NCI-H748 (cell line): ENCODE results near the gene LHFPL3.
"Not testable (repeated sequence)": the region's sequence is repeated elsewhere in the genome, so short reads cannot be mapped to it uniquely, and the experiment has no call there.

Source experiments
- DNase-seq: peaks from one replicate; lab custom pipeline; 2025; ENCODE audit not compliant: unreplicated experiment; lab: John Stamatoyannopoulos, UW

Gene LHFPL3

GRCh38 chr7:104891949-104892348 is 563.5 kb downstream of the LHFPL3 start:
- DNase-seq, result no peak

DNA sequence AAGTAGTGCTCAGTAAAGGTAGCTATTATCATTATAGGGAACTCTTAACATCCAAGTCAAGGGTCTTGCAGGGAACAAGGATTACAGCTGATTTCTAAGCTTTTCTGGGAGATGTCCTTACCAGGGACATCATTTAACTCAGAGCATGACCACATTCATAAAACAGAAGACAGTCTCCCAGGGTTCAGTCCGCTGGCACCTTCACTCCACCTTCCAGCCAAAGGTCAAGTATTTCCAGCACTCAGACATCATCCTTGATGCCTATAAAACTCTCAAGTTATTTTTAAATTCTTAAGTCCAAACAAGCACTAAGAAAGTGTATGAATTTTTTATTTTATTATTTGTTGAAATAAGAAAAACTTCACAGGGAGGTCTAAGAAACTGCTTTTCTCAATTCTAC is 565.9 kb downstream of the LHFPL3 start:
- no peak for DNase-seq

GRCh38 chr7:104894726-104895521 is 566.5 kb downstream of the LHFPL3 start:
- DNase-seq, result no peak

DNA sequence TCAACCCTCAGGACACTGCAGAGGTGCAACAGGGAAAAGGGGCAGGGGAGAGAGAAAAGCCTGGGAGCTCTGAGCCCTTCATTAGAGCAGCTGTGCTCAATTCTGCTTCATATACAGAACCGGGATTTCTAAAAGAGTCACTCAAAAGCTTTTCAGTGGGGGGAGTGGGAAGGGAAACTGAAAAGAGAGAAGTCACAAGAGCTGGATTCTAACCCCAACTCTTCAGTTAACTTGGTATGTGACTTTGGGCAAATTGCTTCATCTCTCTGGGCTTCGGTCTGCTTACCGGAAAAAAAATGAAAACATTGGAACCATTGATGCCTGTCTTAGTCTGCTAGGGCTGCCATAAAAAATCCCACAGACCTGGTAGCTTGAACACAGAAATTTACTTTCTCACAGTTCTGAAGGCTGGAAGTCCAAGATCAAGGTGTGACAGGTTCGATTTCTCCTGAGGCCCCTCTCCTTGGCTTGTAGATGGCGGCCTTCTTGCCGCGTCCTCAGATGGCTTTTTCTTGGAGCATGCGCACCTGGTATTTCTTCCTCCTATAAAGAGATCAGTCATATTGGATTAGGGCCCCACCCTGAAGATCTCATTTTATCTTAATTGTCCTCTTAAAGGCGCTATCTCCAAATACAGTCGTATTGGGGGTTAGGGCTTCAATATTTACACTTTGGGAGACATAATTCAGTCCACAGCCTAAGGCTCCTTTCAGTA is 567.3 kb downstream of the LHFPL3 start:
- DNase-seq, result no peak

DNA sequence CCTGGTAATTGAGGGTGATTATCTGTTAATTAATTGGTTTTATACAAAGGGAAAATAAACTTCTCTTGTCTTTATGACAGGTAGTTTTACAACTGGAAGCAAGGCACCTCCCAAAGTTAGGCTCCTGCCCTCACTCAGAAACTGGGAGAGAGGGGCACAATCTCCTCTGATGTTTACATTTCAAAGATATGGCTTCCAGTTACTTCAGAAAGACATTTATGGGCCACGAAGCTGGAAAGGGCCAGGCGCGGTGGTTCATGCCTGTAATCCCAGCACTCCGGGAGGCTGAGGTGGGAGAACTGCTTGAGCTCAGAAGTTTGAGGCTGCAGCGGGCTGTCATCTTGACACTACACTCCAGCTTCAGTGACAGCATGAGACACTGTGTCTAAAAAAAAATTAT is 570.0 kb downstream of the LHFPL3 start:
- DNase-seq, result no peak

DNA sequence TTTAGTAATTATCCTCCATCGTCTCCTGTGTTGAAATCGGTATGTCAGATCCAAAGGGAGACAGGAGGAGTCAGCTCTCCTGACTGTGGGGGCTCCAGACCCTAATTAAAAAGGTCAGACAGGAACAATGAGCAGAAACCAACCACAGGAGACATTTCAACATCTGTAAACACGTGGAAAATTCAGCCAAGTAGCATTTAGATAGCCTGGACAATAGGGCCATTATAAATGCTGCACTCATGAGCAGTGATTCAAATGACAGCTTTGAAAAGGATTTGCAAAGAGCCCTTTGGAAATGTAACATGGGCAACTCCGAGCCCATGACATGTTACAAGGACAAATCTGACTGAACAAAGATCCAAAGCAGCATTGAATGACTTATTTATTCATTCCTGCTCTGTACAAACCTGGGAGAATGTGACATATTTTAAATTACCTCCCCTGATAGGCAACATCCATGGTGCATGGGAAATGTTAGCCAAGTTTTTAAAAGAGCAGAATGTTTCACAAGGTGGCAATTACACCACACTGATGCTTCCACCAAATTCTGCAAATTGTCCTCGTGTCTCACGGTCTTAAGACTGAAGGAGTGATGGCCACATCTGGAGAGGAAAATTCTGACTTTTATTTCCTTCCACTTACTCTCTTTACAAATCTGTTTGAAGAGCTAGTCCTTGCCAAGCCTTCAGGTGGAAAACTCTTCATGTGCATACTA is 572.3 kb downstream of the LHFPL3 start:
- DNase-seq, result peak; percentile 75

- DNase-seq, result no peak
Measured at GRCh38 chr7:104901240-104901619, 572.8 kb downstream of the LHFPL3 start.

DNA sequence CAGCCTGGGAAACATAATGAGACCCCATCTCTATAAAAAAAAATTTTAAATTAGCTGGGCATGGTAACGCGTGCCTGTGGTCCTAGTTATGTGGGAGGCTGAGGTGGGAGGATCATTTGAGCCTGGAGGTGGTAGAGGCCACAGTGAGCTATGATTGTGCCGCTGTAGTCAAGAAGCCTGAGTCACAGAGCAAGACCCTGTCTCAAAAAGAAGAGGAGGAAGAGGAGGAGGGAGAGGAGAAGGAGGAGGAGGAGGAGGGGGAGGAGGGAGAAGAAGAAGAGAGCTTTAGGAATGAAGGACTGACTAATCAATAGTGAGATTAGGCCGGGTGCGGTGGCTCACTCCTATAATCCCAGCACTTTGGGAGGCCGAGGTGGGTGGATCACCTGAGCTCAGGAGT is 573.8 kb downstream of the LHFPL3 start:
- no peak for DNase-seq

- no peak for DNase-seq
Measured at GRCh38 chr7:104903044-104903443, 574.6 kb downstream of the LHFPL3 start.

DNA sequence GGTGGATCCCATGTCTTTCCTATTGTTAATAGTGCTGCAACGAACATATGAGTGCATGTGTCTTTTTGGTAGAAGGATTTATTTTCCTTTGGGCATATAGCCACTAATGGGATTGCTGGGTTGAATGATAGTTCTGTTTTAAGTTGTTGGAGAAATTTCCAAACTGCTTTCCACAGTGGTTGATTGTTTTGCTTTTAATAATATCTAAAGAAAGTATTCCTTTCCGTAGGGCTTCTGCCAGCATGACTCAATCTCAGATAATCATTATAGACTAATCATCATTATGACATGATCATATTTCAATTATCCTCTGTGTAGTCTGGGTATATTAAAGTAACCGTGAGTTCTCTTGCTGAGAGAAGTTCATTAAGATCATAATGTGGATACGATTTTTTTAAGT is 575.4 kb downstream of the LHFPL3 start:
- DNase-seq, result no peak

DNA sequence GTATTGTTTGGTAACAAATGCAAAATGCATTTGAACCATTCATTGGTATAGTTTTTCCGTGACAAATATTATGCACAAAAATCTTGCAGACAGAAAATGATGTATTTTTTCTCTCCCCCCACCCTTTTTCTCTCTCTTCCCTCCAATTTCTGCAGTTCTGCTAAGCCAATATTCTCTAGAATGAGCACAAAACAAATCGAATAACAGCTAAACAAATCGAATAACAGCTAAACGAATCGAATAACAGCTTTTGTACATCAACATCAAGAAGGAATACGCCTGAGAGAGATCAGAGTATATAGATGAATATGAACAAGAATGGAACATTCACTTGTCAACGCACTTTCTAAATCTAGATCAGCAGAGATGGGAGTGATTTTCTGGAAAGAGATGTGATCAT is 577.6 kb downstream of the LHFPL3 start:
- no peak for DNase-seq

- no peak for DNase-seq
Measured at GRCh38 chr7:104906556-104906955, 578.2 kb downstream of the LHFPL3 start.

GRCh38 chr7:104908636-104909035 is 580.2 kb downstream of the LHFPL3 start:
- DNase-seq, result no peak

- DNase-seq, result no peak
Measured at GRCh38 chr7:104909096-104909495, 580.7 kb downstream of the LHFPL3 start.

GRCh38 chr7:104914421-104914820 is 586.0 kb downstream of the LHFPL3 start:
- DNase-seq, result no peak

- DNase-seq, result no peak
Measured at GRCh38 chr7:104921596-104921995, 593.2 kb downstream of the LHFPL3 start.

GRCh38 chr7:104922182-104923009 is 594.0 kb downstream of the LHFPL3 start:
- no peak for DNase-seq

DNA sequence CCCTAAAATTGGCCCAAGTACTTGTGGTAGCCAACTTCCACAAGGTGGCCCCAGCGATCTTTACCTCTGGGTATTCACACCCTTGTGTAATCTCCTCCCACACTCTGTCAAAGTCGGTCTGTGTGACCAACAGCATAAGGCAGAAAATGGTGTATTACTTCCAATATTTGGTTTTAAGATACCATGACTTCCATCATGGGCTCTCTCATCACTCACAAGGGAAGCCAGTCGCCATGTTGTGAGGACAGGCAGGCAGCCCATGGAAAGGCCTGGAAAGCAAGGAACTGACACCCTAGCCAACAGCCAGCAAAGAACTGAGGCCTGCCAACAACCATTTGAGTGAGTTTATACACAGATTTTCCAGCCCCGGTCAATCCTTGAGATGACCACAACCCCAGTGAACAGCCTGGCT is 594.6 kb downstream of the LHFPL3 start:
- DNase-seq, result peak; percentile 82

- not testable (repeated sequence) for DNase-seq
Measured at GRCh38 chr7:104926189-104926588, 597.8 kb downstream of the LHFPL3 start.

GRCh38 chr7:104926601-104927041 is 598.2 kb downstream of the LHFPL3 start:
- no peak for DNase-seq

GRCh38 chr7:104927055-104927454 is 598.7 kb downstream of the LHFPL3 start:
- DNase-seq, result no peak
